Epithelial cell of esophagus (primary cell): ENCODE results near the gene RABGGTA.
"Not testable (repeated sequence)": the region's sequence is repeated elsewhere in the genome, so short reads cannot be mapped to it uniquely, and the experiment has no call there.

Experiments used
- DNase-seq: peaks from one replicate; pipeline ENCODE4 v3.0.0; 2010; ENCODE audit warnings: low read depth
- H3K4me3 ChIP-seq: 2 replicates; pipeline ENCODE4 v1.5.1; 2011; ENCODE audit warnings: mild to moderate bottlenecking, low read length, control low read depth
- TF ChIP-seq, protein P1 (sequence below): IDR thresholded peaks from 2 replicates; pipeline ENCODE4 v1.5.1; 2011; ENCODE audit warnings: low read depth, mild to moderate bottlenecking, low read length, control low read depth, inconsistent platforms; ENCODE audit not compliant: insufficient read depth; ENCODE audit errors: missing control alignments

Gene RABGGTA

DNA sequence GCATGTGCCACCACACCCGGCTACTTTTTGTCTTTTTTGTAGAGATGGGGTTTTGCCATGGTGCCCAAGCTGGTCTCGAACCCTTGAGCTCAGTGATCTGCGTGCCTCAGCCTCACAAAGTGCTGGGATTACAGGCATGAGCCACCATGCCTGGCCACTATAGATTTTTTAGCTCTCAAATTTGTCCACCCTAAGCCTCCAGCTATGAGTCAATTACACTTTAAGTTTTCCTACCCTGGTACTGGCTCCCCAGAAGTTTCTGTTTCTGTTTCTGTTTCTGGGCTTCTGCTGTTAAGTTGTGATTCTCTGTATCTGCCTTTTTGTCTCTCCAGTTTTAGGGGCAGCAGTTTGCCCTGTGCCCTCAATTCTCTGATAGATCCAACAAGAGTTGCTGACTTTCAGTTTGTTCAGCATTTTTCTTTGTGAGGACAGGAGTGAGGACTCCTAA is 24.6 kb downstream of the RABGGTA start:
- no peak for DNase-seq
- TF ChIP-seq, protein P1, sequence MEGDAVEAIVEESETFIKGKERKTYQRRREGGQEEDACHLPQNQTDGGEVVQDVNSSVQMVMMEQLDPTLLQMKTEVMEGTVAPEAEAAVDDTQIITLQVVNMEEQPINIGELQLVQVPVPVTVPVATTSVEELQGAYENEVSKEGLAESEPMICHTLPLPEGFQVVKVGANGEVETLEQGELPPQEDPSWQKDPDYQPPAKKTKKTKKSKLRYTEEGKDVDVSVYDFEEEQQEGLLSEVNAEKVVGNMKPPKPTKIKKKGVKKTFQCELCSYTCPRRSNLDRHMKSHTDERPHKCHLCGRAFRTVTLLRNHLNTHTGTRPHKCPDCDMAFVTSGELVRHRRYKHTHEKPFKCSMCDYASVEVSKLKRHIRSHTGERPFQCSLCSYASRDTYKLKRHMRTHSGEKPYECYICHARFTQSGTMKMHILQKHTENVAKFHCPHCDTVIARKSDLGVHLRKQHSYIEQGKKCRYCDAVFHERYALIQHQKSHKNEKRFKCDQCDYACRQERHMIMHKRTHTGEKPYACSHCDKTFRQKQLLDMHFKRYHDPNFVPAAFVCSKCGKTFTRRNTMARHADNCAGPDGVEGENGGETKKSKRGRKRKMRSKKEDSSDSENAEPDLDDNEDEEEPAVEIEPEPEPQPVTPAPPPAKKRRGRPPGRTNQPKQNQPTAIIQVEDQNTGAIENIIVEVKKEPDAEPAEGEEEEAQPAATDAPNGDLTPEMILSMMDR = no peak
- H3K4me3 ChIP-seq = no peak overlapping the region

DNA sequence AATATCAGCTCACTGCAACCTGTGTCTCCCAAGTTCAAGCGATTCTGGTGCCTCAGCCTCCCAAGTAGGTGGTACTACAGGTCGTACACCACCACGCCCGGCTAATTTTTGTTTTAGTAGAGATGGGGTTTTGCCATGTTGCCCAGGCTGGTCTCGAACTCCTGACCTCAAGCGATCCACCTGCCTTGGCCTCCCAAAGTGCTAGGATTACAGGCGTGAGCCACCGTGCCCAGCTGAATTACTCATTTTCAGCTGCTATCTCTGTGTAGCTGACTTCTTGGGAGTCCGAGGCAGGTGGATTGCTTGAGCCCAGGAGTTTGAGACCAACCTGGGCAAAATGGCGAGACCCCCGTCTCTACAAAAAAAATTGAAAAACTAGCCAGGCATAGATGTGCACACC is 26.0 kb downstream of the RABGGTA start:
- DNase-seq, H3K4me3 ChIP-seq: not testable (repeated sequence)

DNA sequence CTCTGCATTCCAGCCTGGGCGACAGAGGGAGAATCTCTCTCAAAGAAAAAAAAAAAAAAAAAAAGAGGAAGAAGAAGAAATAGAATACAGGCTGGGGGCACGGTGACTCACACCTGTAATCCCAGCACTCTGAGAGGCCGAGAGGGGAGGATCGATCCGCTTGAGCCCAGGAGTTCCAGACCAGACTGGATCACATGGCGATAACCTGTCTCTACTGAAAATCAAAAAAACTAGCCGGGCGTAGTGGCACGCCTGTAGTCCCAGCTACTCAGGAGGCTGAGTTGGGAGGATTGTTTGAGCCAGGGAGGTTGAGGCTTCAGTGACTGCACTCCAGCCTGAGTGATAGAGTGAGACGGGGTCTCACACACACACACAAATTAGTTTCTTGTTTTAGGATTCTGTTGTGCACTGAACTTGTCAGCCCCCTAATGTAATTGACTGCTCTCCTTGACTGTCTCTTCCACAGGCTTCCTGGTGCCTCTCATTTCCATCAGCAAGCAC is 28.0 kb downstream of the RABGGTA start:
- H3K4me3 ChIP-seq = peak overlapping the region; percentile 91
- TF ChIP-seq, protein P1 = no peak
- peak; percentile 41 for DNase-seq

DNA sequence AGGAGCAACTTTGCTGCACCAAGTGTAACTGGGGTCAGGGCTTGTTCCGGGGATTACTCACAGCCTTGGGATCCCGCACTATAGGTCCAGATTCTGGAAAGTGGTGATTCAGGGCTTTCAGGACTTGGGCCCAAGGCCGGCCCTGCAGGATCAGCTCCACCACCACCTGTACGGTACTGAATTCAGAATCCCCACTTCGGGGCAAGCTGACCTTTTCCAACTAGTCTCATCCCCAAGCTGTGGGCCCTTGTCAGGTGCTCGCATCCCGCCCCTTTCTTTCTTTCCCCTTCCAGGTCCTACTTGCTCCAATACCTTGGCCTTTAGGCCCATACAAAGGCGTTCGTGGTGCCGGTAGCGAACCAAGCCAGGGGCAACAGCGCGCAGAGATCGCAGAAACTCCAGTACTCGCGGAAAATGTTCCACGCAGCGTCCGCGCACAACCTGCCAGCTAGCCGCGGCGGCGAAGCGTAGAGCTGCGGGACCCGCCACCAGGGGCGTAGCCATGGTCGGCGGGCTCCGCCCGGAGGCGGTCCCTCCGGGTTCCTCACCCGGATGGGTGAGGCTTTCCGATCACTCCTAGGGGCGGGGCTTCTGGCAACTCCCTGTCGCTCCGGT is 29.5 kb downstream of the RABGGTA start:
- TF ChIP-seq, protein P1 = peak; percentile 45
- H3K4me3 ChIP-seq = peak overlapping the region; percentile 91
- DNase-seq = peak; percentile 94

DNA sequence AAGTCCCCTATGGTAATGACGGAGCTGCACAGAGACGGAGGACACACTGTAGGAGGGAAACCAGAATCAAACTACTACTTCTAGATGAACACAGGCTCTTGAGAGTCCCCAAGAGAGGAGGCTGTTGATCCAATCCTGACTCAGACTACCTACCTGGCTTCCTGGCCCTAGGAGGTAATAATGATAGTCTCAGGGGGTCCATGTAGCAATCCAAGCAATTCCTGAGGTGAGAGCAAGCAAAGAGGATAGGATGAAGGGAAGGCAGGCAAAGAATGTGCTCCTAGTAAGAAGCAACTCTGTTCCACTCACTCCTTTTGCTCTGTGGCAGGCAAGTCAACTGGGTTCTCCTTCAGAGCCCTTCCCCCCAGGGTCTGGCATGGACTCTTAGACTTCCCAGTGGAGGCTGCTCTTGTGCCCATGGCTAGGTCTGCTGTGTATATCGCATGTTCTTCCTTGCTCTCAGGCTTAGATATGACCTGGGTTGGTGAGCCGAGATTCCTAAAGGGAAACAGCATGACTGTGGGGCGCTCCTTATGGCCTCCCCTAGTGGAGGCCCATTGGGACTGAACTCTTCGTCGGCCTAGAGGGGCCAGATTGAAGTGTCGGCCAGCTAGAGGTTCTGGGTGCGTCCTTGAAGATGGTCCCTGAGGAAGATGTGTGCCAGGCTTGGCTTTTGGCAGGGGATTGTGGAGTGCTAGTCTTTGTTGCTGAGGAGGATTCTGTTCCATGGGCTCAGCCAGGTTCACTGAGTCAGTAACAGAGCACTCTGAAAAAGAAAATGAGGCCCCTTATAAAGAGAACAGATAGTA is 31.1 kb downstream of the RABGGTA start:
- TF ChIP-seq, protein P1 = no peak
- H3K4me3 ChIP-seq = peak overlapping the region; percentile 21
- DNase-seq = no peak

DNA sequence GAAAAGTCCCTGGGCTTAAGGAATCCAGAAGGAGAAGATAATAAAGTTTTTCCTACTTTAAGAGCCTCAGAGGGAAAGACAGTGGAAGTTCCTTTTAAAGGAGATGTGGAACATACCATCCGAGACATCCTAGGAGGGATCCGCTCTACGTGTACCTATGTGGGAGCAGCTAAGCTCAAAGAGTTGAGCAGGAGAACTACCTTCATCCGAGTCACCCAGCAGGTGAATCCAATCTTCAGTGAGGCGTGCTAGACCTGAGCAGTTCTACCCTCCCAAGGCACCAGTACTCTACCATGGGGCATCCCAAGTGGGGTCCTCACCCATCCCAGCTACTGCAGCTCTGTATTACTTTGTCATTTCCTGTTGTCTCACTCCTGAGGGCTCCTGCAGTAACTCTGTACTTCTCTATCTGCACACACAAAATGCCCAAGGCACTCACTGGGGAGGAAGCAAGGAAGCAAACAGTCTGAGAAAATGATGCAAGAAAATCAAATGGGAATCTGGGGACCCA is 32.8 kb downstream of the RABGGTA start:
- TF ChIP-seq, protein P1 = no peak
- DNase-seq = no peak
- H3K4me3 ChIP-seq = no peak overlapping the region

DNA sequence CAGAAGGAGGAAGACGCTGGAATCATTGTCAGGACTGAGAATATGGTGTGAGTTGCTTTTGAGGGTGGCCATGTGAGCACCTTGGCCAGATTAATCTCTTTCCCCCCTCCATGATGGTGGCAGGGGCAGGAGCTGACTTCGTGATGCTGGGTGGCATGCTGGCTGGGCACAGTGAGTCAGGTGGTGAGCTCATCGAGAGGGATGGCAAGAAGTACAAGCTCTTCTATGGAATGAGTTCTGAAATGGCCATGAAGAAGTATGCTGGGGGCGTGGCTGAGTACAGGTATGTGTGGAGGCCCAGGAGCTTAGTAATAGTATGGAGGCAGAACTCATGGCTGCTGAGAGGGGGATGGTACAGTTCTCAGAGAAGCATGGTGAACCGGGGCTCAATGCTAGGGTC is 33.3 kb downstream of the RABGGTA start:
- TF ChIP-seq, protein P1 = no peak
- DNase-seq = peak; percentile 95
- no peak overlapping the region for H3K4me3 ChIP-seq
